A673 (cell line): ENCODE data around the gene GJA5.

ENCODE experiments used
- EZH2 ChIP-seq: fragments of 200-600 bp; sonication (generic); IDR thresholded peaks from 2 replicates; pipeline ENCODE4 v1.6.1; 2017; ENCODE audit warnings: borderline replicate concordance, low read depth, mild to moderate bottlenecking, mixed read lengths, antibody characterized with exemption, low read length; ENCODE audit not compliant: poor library complexity, severe bottlenecking
- TF ChIP-seq, protein P1 (sequence below): fragments of 300-800, 200-600 bp; sonication (generic); conservative IDR thresholded peaks from 2 replicates; pipeline ENCODE4 v1.5.1; 2017; ENCODE audit warnings: low read depth, mild to moderate bottlenecking, antibody characterized with exemption, low read length, moderate library complexity, mixed read lengths

DNA sequence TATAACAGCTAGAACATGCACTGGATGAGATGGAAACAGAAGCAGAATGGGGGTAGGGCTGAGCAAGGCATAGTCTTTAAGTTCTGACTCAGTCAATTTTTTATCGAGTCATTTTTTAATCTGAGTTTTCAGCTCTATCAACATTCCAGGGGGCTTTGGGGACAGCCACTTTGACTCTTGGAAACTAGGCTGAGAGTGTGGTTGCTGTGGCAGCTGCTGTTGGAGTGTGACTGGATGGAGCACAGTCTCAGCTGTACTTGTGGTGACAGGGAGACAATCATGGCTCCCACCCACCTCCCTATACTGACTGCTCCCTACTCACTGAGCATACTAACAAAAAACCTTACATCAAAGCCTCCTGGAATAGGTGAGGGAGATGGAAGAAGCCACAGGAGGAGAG, 25.0 kb downstream of the GJA5 start:
- TF ChIP-seq, protein P1, sequence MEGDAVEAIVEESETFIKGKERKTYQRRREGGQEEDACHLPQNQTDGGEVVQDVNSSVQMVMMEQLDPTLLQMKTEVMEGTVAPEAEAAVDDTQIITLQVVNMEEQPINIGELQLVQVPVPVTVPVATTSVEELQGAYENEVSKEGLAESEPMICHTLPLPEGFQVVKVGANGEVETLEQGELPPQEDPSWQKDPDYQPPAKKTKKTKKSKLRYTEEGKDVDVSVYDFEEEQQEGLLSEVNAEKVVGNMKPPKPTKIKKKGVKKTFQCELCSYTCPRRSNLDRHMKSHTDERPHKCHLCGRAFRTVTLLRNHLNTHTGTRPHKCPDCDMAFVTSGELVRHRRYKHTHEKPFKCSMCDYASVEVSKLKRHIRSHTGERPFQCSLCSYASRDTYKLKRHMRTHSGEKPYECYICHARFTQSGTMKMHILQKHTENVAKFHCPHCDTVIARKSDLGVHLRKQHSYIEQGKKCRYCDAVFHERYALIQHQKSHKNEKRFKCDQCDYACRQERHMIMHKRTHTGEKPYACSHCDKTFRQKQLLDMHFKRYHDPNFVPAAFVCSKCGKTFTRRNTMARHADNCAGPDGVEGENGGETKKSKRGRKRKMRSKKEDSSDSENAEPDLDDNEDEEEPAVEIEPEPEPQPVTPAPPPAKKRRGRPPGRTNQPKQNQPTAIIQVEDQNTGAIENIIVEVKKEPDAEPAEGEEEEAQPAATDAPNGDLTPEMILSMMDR: no peak
- TF ChIP-seq EZH2: no peak
